A673 (cell line): ENCODE measurements around the gene COA7. TPM values are rescaled to one million over a fixed set of nuclear protein-coding genes. Genes with fewer than 3 reads are reported as not detected.

Source experiments
- BruUV-seq: library from RNA; stranded (reverse); fragments of 400-500 nt; replicated peaks from 2 replicates; lab custom pipeline; 2021; lab: Mats Ljungman, UMichigan
- CTCF ChIA-PET: fragments of 300-600 bp; sonication (Branson Sonifier 250); formaldehyde crosslinking; loops from one replicate; lab custom pipeline; 2022; ENCODE audit warnings: antibody characterized with exemption; lab: Charles Lee
- POLR2A ChIA-PET: fragments of 300-600 bp; sonication (Branson Sonifier 250); formaldehyde crosslinking; loops from one replicate; lab custom pipeline; 2022; ENCODE audit warnings: antibody characterized with exemption; ENCODE audit not compliant: low non-redundant PET; lab: Charles Lee
- DNase-seq: peaks from one replicate; pipeline ENCODE4 v3.0.0-alpha.2; 2015; ENCODE audit warnings: low spot score
- H3K27ac ChIP-seq: fragments of 200-600 bp; sonication (generic); 2 replicates; pipeline ENCODE4 v1.5.1; 2016; ENCODE audit warnings: mixed run types, low read depth, mild to moderate bottlenecking, mixed read lengths, antibody characterized with exemption, low read length; ENCODE audit not compliant: poor library complexity, severe bottlenecking
- H3K27me3 ChIP-seq: fragments of 200-600 bp; sonication (generic); replicated peaks from 2 replicates; pipeline ENCODE4 v1.6.1; 2017; ENCODE audit warnings: mixed run types, low read depth, mild to moderate bottlenecking, mixed read lengths, antibody characterized with exemption, low read length; ENCODE audit not compliant: insufficient read depth, poor library complexity
- H3K36me3 ChIP-seq: fragments of 200-600 bp; sonication (generic); 2 replicates; pipeline ENCODE4 v1.6.1; 2016; ENCODE audit warnings: mixed run types, mild to moderate bottlenecking, mixed read lengths, antibody characterized with exemption, low read length; ENCODE audit not compliant: insufficient read depth, poor library complexity, severe bottlenecking
- H3K4me1 ChIP-seq: fragments of 200-600 bp; sonication (generic); 2 replicates; pipeline ENCODE4 v1.6.1; 2017; ENCODE audit warnings: mixed run types, mild to moderate bottlenecking, mixed read lengths, antibody characterized with exemption, low read length; ENCODE audit not compliant: insufficient read depth, poor library complexity, severe bottlenecking
- H3K4me3 ChIP-seq: fragments of 200-600 bp; sonication (generic); 2 replicates; pipeline ENCODE4 v1.5.1; 2016; ENCODE audit warnings: low read depth, mixed run types, mild to moderate bottlenecking, mixed read lengths, low read length; ENCODE audit not compliant: poor library complexity, severe bottlenecking
- H3K9me3 ChIP-seq: fragments of 200-600 bp; sonication (generic); 2 replicates; pipeline ENCODE4 v1.6.1; 2016; ENCODE audit warnings: mixed run types, low read depth, mild to moderate bottlenecking, mixed read lengths, antibody characterized with exemption, low read length; ENCODE audit not compliant: poor library complexity, severe bottlenecking
- EZH2 ChIP-seq: fragments of 200-600 bp; sonication (generic); IDR thresholded peaks from 2 replicates; pipeline ENCODE4 v1.6.1; 2017; ENCODE audit warnings: borderline replicate concordance, low read depth, mild to moderate bottlenecking, mixed read lengths, antibody characterized with exemption, low read length; ENCODE audit not compliant: poor library complexity, severe bottlenecking
- intact Hi-C: fragments of 100-400 bp; cut with micrococcal nuclease; formaldehyde crosslinking; loops from one replicate; pipeline ENCODE4 v1.10.0; 2022; ENCODE audit not compliant: unreplicated experiment
- total RNA-seq: library from RNA; stranded (reverse); gene quantifications from 2 replicates; pipeline ENCODE4 v1.2.3, GENCODE V29; 2021
- TF ChIP-seq, protein P1 (sequence below): fragments of 300-800, 200-600 bp; sonication (generic); conservative IDR thresholded peaks from 2 replicates; pipeline ENCODE4 v1.5.1; 2017; ENCODE audit warnings: low read depth, mild to moderate bottlenecking, antibody characterized with exemption, low read length, moderate library complexity, mixed read lengths

Gene COA7
- total RNA-seq, 1 experiment from 2014 or later, result 53.4 TPM

GRCh38 chr1:52659356-52659755 lies 38.8 kb downstream of the COA7 start:
- CTCF ChIA-PET, result no interaction called here
- no TSS peak for BruUV-seq

DNA sequence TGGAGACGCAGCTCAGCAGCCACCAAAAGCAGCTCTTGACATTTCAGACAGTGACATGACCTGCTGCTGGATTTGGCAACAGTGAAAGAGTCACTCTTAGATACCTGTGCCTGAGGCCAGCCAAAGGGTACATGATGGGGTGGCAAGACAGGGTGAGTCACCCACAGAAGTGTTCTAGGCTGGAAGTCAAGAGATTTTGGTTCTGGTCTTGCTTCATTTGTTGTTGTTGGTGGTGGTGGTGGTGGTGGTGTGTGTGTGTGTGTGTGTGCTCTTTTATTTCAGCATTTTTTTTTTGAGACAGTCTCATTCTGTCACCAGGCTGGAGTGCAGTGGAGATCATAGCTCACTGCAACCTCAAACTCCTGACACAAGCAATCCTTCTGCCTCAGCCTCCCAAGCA lies 39.4 kb downstream of the COA7 start:
- Histone ChIP-seq H3K4me1 (peaks cover 10% of the 10 kb centered on the region), H3K27ac (no peak overlapping the region), H3K9me3 (no peaks in the 10 kb centered on the region), H3K36me3 (no peaks in the 10 kb centered on the region), H3K27me3 (no peaks in the 10 kb centered on the region), H3K4me3 (no peak overlapping the region)
- BruUV-seq, result no TSS peak
- DNase-seq, result no peak
- TF ChIP-seq, protein P1, sequence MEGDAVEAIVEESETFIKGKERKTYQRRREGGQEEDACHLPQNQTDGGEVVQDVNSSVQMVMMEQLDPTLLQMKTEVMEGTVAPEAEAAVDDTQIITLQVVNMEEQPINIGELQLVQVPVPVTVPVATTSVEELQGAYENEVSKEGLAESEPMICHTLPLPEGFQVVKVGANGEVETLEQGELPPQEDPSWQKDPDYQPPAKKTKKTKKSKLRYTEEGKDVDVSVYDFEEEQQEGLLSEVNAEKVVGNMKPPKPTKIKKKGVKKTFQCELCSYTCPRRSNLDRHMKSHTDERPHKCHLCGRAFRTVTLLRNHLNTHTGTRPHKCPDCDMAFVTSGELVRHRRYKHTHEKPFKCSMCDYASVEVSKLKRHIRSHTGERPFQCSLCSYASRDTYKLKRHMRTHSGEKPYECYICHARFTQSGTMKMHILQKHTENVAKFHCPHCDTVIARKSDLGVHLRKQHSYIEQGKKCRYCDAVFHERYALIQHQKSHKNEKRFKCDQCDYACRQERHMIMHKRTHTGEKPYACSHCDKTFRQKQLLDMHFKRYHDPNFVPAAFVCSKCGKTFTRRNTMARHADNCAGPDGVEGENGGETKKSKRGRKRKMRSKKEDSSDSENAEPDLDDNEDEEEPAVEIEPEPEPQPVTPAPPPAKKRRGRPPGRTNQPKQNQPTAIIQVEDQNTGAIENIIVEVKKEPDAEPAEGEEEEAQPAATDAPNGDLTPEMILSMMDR, result no peak
- TF ChIP-seq EZH2, result no peak
- POLR2A ChIA-PET, result no interaction called here
- intact Hi-C loops, result no loop called here
- CTCF ChIA-PET, result no interaction called here

More at GRCh38 chr1:52659356-52659755, 38.8 kb downstream of the COA7 start:
- intact Hi-C loops, result no loop called here
- Histone ChIP-seq H3K9me3 (no peaks in the 10 kb centered on the region), H3K4me1 (peaks cover 10% of the 10 kb centered on the region), H3K27ac (no peak overlapping the region), H3K4me3 (no peak overlapping the region), H3K27me3 (no peaks in the 10 kb centered on the region), H3K36me3 (no peaks in the 10 kb centered on the region)
- POLR2A ChIA-PET, result no interaction called here
- TF ChIP-seq, protein P1, result no peak
- TF ChIP-seq EZH2, result no peak
- DNase-seq, result no peak

- H3K9me3 ChIP-seq, result no peaks in the 10 kb centered on the region
- H3K36me3 ChIP-seq, result no peaks in the 10 kb centered on the region
- POLR2A ChIA-PET, result no interaction called here
- H3K4me3 ChIP-seq, result no peak overlapping the region
- no peak for DNase-seq
- H3K4me1 ChIP-seq, result peaks cover 3% of the 10 kb centered on the region
- no TSS peak for BruUV-seq
- CTCF ChIA-PET, result no interaction called here
- intact Hi-C loops, result no loop called here
- no peak for TF ChIP-seq EZH2
- TF ChIP-seq, protein P1, result no peak
- no peak overlapping the region for H3K27ac ChIP-seq
- no peaks in the 10 kb centered on the region for H3K27me3 ChIP-seq
Measured at GRCh38 chr1:52657702-52658101, 40.4 kb downstream of the COA7 start.
